ENCODE data around the gene ARID3A. TPM values are rescaled to one million over a fixed set of nuclear protein-coding genes. Genes with fewer than 3 reads are reported as not detected.
A peak's percentile ranks its signal among the peaks of the same experiment; 100 is the strongest.

The ARID3A gene
- total and polyA plus RNA-seq, 2 of the 13 experiments (the other 11 are each of a cell fraction or from before 2014, with no cell fraction given): 71.3 to 77.9 TPM

- TF ChIP-seq ZMYM2 (CRISPR knock-in tag; IDR thresholded peaks at IDR 0.05) (peak; percentile 72; the same call in 1 of the 2 replicates), KAT2B (IDR thresholded peaks at IDR 0.05; ENCODE audit: borderline replicate concordance, low read depth, low read length) (no peak), NR2F2 (IDR thresholded peaks at IDR 0.05; ENCODE audit: borderline replicate concordance, low read depth) (no peak), SMC3 (IDR thresholded peaks at IDR 0.05; ENCODE audit: low read length) (0 out of 2 replicates have a peak, but pooled peaks have one; percentile 19), ZNF337 (CRISPR knock-in tag; IDR thresholded peaks at IDR 0.05; ENCODE audit: borderline replicate concordance, low read depth) (no peak), HINFP (CRISPR knock-in tag; IDR thresholded peaks at IDR 0.05; ENCODE audit: low read depth) (no peak), SRSF1 (optimal IDR thresholded peaks at IDR 0.05; ENCODE audit: low read depth, low read length) (no peak), REST (IDR thresholded peaks at IDR 0.05; ENCODE audit: borderline replicate concordance in 1 of 2, low read depth in 1 of 2, low read length in 2 of 2) (no peak), ZFP90 (CRISPR knock-in tag; IDR thresholded peaks at IDR 0.05; ENCODE audit: borderline replicate concordance) (no peak), SETDB1 (CRISPR knock-in tag; IDR thresholded peaks at IDR 0.05; ENCODE audit: borderline replicate concordance) (peak; percentile 88; the same call in 1 of the 2 replicates), FOXO4 (CRISPR knock-in tag; conservative IDR thresholded peaks at IDR 0.05) (0 out of 2 replicates have a peak, but pooled peaks have one; percentile 20), CBX5 (CRISPR knock-in tag; IDR thresholded peaks at IDR 0.05; ENCODE audit: borderline replicate concordance) (peak; percentile 88; the same call in 1 of the 2 replicates), MEIS1 (CRISPR knock-in tag; IDR thresholded peaks at IDR 0.05; ENCODE audit: borderline replicate concordance) (no peak), HOXA3 (CRISPR knock-in tag; IDR thresholded peaks at IDR 0.05) (peak; percentile 20; the same call in 1 of the 2 replicates), ZNF460 (CRISPR knock-in tag; IDR thresholded peaks at IDR 0.05; ENCODE audit: borderline replicate concordance) (peak; percentile 28; the same call in 1 of the 2 replicates), DPF2 (CRISPR knock-in tag; IDR thresholded peaks at IDR 0.05; ENCODE audit: borderline replicate concordance, low read depth) (no peak), ZBTB33 (CRISPR knock-in tag; IDR thresholded peaks at IDR 0.05) (peak; percentile 98)
- TF ChIP-seq, protein P1, sequence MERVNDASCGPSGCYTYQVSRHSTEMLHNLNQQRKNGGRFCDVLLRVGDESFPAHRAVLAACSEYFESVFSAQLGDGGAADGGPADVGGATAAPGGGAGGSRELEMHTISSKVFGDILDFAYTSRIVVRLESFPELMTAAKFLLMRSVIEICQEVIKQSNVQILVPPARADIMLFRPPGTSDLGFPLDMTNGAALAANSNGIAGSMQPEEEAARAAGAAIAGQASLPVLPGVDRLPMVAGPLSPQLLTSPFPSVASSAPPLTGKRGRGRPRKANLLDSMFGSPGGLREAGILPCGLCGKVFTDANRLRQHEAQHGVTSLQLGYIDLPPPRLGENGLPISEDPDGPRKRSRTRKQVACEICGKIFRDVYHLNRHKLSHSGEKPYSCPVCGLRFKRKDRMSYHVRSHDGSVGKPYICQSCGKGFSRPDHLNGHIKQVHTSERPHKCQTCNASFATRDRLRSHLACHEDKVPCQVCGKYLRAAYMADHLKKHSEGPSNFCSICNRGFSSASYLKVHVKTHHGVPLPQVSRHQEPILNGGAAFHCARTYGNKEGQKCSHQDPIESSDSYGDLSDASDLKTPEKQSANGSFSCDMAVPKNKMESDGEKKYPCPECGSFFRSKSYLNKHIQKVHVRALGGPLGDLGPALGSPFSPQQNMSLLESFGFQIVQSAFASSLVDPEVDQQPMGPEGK (CRISPR knock-in tag; IDR thresholded peaks at IDR 0.05): 0 out of 2 replicates have a peak, but pooled peaks have one; percentile 27
Observed at GRCh38 chr19:970695-971094, 44.9 kb downstream of the ARID3A start (continued).

Data from HepG2 (cell line).